Right renal cortex interstitium (tissue), 3 donors: ENCODE data around the gene YY1. TPM values are rescaled to one million over a fixed set of nuclear protein-coding genes. Genes with fewer than 3 reads are reported as not detected.

Experiments
- DNase-seq, 3 donors: peaks; one replicate each; pipeline ENCODE4 v3.0.0-alpha.2; 2013; ENCODE audit warnings: low read depth in 3 of 3, low spot score in 2 of 3
- polyA plus RNA-seq, 3 donors: library from polyadenylated mRNA; unstranded; fragments of 120-200 nt; gene quantifications; one replicate each; pipeline ENCODE4 v1.2.1, GENCODE V29; 2013; ENCODE audit not compliant: insufficient read length in 3 of 3

Gene YY1
- polyA plus RNA-seq, 3 donors, result 146 to 151 (median 146) TPM

DNA sequence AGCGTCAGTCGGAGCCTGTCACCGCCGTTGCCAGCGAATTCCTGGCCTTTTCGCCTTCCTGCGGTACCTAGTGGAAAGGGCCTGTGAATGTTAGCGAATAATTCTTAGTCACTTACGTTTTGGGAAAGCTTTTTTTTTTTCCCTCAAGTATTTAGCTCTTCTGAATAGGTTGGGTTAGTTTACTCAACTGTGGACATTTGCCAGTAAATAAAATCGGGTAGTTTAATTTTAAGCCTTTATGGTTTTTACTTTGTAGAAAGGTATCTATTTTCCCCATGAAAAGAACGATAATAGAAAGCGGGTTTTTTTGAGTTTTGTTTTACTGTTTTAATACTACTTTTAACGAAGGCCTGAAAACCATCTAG lies 1.7 kb downstream of the YY1 start:
- no peak for DNase-seq

DNA sequence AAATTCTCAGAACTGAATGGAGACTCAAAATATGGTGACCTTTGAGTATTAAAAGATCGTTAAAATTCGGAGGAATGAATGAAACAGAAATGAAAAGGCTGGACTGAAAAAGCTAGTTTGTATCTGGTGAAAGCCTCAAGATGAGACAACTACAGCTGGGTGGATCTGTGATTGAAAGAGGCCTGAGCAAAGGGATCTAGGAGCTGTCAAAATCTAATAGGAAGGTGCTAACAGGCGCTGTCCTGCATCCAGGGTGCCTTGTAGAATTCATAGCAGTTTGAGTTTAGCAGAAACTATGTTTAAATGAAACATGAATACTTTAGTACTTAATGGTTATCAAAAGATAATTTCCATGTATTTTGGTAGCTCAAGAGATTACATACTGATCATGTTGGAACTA lies 2.3 kb downstream of the YY1 start:
- DNase-seq, result no peak

DNA sequence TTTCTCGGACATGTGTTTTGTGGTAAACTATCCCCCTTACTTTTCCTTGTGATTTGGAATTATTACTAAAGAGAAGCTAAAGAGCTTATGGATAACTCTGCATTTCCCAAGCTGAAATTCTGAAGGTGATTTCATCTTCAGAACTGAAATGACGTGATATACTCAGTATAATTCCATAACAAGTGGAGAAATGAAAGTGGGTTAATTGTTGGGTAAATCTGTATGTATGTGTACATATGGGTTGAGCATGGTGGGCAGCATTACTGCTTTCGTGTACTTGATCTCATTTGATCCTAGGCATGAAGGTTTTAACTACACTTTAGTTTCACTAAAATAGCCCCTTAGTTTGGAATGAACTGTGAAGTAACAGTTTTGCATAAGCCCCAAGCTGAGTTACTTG lies 4.1 kb downstream of the YY1 start:
- DNase-seq, result no peak

DNA sequence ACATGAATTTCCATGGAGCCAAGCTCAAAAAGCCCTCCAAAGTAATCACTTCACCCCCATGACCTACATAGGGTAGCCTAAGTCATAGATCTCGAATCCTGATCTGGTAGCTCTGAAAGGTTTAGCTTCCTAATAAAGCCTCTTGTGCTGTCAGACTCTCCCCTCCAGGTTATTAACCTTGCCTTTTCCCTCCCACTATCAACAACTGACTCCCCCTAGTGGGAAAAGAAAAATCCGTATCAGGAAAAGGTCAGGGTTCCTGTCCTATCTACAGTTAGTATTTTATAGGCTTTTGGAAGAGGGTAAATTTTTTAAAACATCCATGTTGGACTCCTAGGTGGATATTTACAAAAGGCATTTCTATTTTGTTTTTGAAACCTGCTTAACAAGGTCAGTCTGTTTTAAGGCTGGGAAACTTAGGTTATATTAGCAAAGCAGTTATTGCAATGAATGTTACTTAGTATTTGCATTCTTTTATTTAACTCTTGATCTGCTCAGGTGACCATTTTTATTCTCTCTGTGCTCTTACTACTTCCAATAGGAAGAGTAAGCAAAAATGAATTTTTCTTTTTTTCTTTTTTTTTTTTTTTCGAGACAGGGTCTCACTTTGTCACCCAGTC lies 8.0 kb downstream of the YY1 start:
- no peak for DNase-seq

GRCh38 chr14:100250732-100251465 lies 12.0 kb downstream of the YY1 start:
- no peak for DNase-seq

- no peak for DNase-seq
These were observed 13.7 kb downstream of the YY1 start for GRCh38 chr14:100252684-100253083.

- DNase-seq, result no peak
These were observed 17.5 kb downstream of the YY1 start for GRCh38 chr14:100256339-100256895.

DNA sequence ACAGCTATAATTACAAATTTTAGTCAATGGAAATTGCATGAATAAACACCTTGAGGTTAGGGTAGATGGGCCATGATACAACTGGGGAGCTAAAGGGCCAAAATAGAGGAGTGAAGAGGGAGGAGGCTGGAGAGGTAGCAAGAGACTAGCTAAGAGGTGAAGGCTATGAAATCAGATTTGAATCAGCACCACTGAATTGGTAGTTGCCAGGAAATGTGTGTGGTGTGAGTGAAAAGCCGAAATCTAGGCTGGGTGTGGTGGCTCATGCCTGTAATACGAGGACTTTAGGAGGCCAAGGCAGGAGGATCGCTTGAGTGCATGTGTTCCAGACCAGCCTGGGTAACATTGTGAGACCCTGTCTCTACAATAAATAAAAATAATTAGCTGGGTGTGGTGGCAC lies 22.7 kb downstream of the YY1 start:
- no peak for DNase-seq

DNA sequence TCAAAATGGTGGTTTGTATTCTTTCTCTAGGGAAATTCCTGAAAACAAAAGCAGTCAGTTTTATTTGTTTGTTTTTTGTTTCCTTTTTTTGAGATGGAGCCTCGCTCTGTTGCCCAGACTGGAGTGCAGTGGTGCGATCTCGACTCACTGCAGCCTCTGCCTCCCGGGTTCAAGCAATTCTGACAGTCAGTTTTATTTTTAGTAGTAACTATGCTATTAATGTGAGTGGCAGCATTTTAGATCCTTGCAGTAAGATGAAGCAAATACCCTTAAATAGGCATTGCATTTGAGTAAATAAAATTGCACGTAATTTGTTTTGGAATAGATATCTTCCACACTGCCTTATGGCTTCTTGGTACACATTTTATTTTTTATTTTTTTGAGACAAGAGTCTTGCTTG lies 23.6 kb downstream of the YY1 start:
- no peak for DNase-seq

GRCh38 chr14:100263141-100263540 lies 24.2 kb downstream of the YY1 start:
- no peak for DNase-seq

- DNase-seq, result no peak
These were observed 29.0 kb downstream of the YY1 start for GRCh38 chr14:100267990-100268389.

DNA sequence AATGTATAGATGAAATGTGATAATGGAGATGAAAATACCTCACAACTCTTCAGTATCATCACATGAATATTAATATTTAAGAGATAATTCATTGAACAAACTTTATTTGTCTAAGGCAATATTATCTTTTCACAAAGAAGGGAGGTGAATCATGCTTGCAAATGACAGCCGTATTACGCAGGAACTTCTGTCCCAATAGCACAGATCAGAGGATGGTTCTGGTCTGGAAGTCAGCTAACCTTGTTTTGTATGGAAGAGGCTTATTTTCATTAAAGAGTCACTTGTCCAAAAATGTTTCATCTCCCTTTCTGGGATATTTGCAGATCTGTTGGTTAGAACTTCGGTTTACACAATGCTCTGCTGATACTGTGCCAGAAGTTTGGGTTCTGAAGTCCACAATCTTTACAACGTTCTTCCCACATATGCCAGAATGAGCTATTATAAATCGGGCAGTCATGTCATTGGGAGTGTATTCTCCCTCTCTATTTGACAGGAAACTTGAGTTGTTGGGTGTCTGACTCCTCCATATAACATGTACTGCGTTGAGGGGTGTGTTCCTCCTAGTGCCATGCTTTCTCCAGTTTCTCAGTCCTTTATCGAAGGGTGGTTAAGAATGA lies 29.8 kb downstream of the YY1 start:
- DNase-seq, result no peak

- DNase-seq, result no peak
These were observed 32.4 kb downstream of the YY1 start for GRCh38 chr14:100271247-100271939.

DNA sequence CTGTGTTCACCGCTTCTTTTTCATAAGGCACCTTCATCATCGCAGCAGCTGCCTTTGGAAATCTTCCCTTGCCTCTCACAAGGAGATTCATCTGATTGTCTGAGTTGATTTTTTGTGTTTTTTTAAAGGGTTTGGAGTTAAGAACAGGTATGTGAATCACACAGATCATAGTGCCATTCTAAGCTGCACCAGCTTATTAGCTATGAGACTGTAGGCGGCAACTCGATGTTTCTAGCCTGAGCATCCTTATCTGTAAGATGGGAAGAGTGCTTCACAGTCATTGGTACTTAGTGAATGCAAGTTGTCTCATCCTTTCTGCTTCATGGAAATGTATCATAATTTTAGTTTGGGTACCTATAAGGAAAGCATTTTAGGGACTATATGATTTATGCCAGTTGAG lies 35.3 kb downstream of the YY1 start:
- no peak for DNase-seq

DNA sequence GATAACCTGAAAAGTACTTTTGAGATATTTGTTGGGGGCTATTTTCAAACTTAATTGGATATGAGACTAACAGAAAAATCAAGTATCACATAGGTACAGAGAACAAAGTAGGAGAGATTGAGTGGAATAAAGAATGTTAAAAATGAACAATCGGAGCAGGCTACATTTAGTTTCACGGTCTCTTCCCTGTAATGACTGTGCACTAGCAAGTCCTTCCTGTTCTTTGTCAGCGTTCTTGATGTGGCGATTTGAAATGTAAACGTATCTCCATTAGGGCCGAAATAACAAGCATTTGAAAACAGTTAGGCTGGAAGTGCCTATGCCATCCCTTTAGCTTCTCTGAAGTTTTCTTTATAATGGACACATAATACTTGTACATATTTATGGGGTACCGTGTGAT lies 36.3 kb downstream of the YY1 start:
- no peak for DNase-seq

GRCh38 chr14:100278702-100279101 lies 39.8 kb downstream of the YY1 start:
- DNase-seq, result no peak

DNA sequence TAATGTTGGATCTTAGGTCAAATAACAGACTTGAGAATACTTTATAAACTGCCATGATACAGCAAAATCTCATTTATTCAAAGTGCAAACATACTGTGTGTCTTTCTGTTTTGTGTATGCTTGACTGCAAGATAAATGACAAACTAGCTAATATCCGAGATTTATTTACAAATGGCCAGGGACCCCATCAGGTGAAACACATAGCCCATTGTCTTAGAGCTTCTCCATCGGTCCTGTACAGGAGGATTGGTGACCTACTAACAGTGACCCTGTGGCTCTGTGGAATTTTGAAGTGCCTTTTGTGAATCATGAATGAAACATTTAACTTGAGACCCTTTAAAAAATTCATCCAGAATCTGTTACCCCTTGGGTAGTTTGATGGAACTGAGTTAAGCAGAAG lies 40.2 kb downstream of the YY1 start:
- DNase-seq, result no peak

- DNase-seq, result no peak
These were observed 40.6 kb downstream of the YY1 start for GRCh38 chr14:100279563-100279962.

DNA sequence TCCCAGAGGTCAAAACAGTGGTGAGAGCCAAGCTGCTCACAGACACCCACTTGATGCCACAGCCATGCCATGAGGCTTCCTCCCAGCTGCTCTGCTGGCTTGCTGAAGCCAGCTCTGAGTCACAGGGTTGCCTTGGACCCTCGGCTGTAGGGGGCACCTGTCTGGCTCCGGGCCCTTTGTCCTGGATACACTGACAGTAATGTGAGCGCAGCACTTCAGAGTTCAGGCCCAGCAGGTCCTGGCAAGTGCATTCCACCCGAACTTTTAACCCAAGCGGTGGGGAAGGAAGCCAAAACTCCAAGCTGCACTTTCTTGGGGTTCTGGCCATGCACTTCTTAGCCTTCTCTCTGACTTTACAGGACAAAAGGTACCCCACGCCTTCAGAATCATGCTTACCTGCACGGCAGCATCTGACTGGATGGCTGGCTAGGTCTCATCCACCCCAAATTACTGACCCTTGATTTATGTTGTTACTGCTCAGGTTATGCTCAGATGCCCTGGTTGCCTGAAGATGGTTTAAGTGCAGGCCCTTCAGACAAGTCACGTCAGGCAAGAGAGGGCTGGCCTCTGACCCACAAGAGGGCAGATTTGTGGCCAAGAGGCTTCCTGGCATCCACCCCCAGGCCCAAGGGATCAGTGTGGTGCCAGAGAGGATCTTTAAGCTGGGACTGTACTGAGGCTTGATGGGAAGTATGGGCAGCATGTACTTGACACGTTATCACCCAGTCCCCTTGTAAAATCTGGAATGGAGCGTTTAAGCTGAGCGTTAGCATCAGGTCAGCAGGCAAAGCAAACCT lies 42.5 kb downstream of the YY1 start:
- DNase-seq, result no peak

GRCh38 chr14:100282083-100282350 lies 43.1 kb downstream of the YY1 start:
- DNase-seq, result no peak
